Vagina (tissue), 2 donors: ENCODE measurements around the gene APOBEC3F.

ENCODE experiments used
- POLR2A ChIP-seq, 2 donors: fragments of 450-650 bp; IDR thresholded peaks; one replicate each; pipeline ENCODE4 v1.6.1; 2017; ENCODE audit warnings: antibody characterized with exemption in 2 of 2, mild to moderate bottlenecking in 2 of 2, moderate library complexity in 2 of 2
- POLR2AphosphoS5 ChIP-seq, 2 donors: sonication (generic); formaldehyde crosslinking; IDR thresholded peaks; one replicate each; pipeline ENCODE4 v1.9.0; 2017; ENCODE audit warnings: antibody characterized with exemption in 2 of 2, mild to moderate bottlenecking in 2 of 2, low read depth in 1 of 2; ENCODE audit not compliant: insufficient read depth in 1 of 2
- TF ChIP-seq, protein P1 (sequence below), 3 experiments: fragments of 450-650 bp in 2 of 3; fragments of 200-600 bp in 1 of 3; sonication (generic) in 1 of 3; IDR thresholded peaks; one replicate each; pipeline ENCODE4 v1.5.1; 2017 to 2019; ENCODE audit warnings: antibody characterized with exemption in 3 of 3, mild to moderate bottlenecking in 2 of 3, moderate library complexity in 2 of 3

DNA sequence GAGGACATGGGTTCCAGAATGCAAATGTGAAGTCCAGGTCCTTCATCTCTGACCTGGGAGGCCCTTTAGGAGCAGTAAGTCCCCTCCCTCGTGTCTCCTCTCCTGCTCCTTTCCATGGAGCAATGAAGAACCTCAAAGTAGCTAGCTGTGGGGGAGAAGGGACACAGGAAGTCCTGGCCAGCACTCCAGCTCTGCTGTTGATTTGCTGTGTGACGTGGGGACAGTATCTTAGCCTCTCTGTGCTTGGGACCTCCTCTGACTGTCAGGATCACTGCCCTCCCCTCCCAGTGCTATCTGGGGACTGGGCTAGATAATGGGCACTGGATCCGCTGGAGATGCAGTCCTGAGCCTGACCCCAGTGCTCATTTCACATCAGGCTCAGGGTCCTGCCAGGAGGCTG lies 55.3 kb downstream of the APOBEC3F start:
- TF ChIP-seq POLR2A (IDR thresholded peaks at IDR 0.05) (no peak), POLR2AphosphoS5 (IDR thresholded peaks at IDR 0.05; ENCODE audit: insufficient read depth in 1 of 2, low read depth in 1 of 2) (no peak)
- TF ChIP-seq, protein P1, sequence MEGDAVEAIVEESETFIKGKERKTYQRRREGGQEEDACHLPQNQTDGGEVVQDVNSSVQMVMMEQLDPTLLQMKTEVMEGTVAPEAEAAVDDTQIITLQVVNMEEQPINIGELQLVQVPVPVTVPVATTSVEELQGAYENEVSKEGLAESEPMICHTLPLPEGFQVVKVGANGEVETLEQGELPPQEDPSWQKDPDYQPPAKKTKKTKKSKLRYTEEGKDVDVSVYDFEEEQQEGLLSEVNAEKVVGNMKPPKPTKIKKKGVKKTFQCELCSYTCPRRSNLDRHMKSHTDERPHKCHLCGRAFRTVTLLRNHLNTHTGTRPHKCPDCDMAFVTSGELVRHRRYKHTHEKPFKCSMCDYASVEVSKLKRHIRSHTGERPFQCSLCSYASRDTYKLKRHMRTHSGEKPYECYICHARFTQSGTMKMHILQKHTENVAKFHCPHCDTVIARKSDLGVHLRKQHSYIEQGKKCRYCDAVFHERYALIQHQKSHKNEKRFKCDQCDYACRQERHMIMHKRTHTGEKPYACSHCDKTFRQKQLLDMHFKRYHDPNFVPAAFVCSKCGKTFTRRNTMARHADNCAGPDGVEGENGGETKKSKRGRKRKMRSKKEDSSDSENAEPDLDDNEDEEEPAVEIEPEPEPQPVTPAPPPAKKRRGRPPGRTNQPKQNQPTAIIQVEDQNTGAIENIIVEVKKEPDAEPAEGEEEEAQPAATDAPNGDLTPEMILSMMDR (IDR thresholded peaks at IDR 0.05), result no peak
